HFFc6 (cell line): ENCODE results near the gene CNTN5. TPM values are rescaled to one million over a fixed set of nuclear protein-coding genes. Genes with fewer than 3 reads are reported as not detected.

Experiments used
- DNase-seq: peaks from one replicate; pipeline ENCODE4 v3.0.0-alpha.2; 2018
- H3K27ac Mint-ChIP-seq: 2 replicates; pipeline ENCODE4 v1.8.0; 2020; ENCODE audit warnings: mild to moderate bottlenecking, mixed read lengths
- H3K27me3 Mint-ChIP-seq: 2 replicates; pipeline ENCODE4 v1.8.0; 2021; ENCODE audit warnings: mild to moderate bottlenecking, moderate library complexity, mixed read lengths; ENCODE audit not compliant: insufficient read depth
- H3K36me3 Mint-ChIP-seq: 2 replicates; pipeline ENCODE4 v1.8.0; 2021; ENCODE audit warnings: low read depth, mixed read lengths
- H3K4me1 Mint-ChIP-seq: 2 replicates; pipeline ENCODE4 v1.8.0; 2020; ENCODE audit warnings: low read depth, mixed read lengths
- H3K4me3 Mint-ChIP-seq: 2 replicates; pipeline ENCODE4 v1.8.0; 2020; ENCODE audit warnings: mild to moderate bottlenecking, moderate library complexity, mixed read lengths
- H3K9me3 Mint-ChIP-seq: 2 replicates; pipeline ENCODE4 v1.8.0; 2020; ENCODE audit warnings: mild to moderate bottlenecking, mixed read lengths
- total RNA-seq, 6 experiments: library from RNA; stranded (reverse); fragmentation: NEBNext Ultra II Directional; extraction: Animal tissue kit (Norgen Biotek cat#: 25700); gene quantifications; 2 replicates in 1 of 6; 3 replicates in 5 of 6; pipeline ENCODE4 v1.2.3, GENCODE V29; 2021
- TF ChIP-seq, protein P1 (sequence below): fragments of 200-600 bp; sonication (generic); IDR thresholded peaks from 2 replicates; pipeline ENCODE4 v1.5.0; 2021; ENCODE audit warnings: antibody characterized with exemption, mild to moderate bottlenecking

Gene CNTN5
- total RNA-seq, 6 experiments from 2014 or later = not detected

DNA sequence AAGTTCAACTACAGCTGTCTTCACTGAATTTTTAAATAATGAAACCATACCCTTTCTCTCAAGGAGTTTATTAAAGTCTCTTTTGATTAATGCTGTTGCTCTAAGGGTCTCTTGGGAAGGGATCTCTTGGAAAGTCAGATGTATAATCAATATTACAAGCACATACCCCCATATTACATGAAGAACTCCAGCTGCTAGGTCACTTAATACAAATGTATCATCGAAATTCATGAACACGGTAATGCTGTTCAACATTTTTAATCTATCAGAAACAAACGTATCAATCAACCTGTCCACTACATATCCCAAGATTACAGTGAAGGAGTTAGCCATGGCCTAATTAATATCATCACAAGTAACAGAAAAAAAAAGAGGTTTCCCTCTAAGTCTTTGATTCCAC, 1283.1 kb downstream of the CNTN5 start:
- Mint-ChIP-seq H3K27ac (no peak overlapping the region), H3K4me3 (no peak overlapping the region), H3K4me1 (no peaks in the 10 kb centered on the region), H3K36me3 (no peaks in the 10 kb centered on the region), H3K9me3 (peaks cover 9% of the 10 kb centered on the region), H3K27me3 (no peaks in the 10 kb centered on the region)
- TF ChIP-seq, protein P1, sequence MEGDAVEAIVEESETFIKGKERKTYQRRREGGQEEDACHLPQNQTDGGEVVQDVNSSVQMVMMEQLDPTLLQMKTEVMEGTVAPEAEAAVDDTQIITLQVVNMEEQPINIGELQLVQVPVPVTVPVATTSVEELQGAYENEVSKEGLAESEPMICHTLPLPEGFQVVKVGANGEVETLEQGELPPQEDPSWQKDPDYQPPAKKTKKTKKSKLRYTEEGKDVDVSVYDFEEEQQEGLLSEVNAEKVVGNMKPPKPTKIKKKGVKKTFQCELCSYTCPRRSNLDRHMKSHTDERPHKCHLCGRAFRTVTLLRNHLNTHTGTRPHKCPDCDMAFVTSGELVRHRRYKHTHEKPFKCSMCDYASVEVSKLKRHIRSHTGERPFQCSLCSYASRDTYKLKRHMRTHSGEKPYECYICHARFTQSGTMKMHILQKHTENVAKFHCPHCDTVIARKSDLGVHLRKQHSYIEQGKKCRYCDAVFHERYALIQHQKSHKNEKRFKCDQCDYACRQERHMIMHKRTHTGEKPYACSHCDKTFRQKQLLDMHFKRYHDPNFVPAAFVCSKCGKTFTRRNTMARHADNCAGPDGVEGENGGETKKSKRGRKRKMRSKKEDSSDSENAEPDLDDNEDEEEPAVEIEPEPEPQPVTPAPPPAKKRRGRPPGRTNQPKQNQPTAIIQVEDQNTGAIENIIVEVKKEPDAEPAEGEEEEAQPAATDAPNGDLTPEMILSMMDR = no peak
- DNase-seq = no peak

DNA sequence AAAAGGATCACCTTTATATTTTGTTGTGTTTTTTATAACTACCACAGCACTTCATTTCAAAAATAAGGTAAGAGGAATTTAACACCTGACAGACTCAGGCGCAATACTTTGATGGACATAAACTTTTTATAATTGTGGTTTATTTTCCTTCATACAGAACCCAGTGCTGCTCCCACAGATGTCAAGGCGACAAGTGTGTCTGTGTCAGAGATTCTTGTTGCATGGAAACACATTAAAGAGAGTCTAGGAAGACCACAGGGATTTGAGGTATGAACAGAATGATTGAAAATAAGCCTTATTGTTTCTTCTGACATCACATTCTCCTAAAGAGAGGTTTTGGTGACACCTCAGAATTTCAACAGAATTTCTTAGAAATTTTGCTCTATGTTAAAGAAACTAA, 1287.5 kb downstream of the CNTN5 start:
- no peaks in the 10 kb centered on the region for H3K4me1 Mint-ChIP-seq
- TF ChIP-seq, protein P1 = no peak
- H3K36me3 Mint-ChIP-seq = no peaks in the 10 kb centered on the region
- no peak overlapping the region for H3K27ac Mint-ChIP-seq
- no peak for DNase-seq
- no peaks in the 10 kb centered on the region for H3K27me3 Mint-ChIP-seq
- peaks cover 32% of the 10 kb centered on the region for H3K9me3 Mint-ChIP-seq
- no peak overlapping the region for H3K4me3 Mint-ChIP-seq

DNA sequence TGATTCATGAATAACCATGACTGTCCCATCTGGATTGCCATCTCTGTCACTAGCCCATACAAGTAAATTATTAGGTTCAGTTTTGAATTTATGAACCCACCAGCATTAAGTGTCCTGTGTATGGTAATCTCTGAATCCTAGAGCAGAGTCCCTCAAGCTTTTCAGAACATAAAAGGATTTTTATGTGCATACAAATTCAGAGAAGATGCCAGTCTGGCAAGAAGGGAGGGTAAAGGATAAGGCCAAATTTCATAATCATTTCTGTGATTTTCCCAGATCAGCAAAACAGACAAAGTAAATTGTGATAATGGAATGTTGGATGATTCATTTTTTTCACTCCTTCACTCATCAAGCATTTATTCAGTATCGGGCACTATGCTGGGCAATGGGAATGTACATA, 1295.2 kb downstream of the CNTN5 start:
- H3K4me3 Mint-ChIP-seq = no peak overlapping the region
- H3K27ac Mint-ChIP-seq = no peak overlapping the region
- H3K27me3 Mint-ChIP-seq = peaks cover 1% of the 10 kb centered on the region; the same call in 1 of the 2 replicates
- TF ChIP-seq, protein P1 = no peak
- no peaks in the 10 kb centered on the region for H3K36me3 Mint-ChIP-seq
- peaks cover 30% of the 10 kb centered on the region for H3K9me3 Mint-ChIP-seq
- no peaks in the 10 kb centered on the region for H3K4me1 Mint-ChIP-seq
- DNase-seq = no peak

DNA sequence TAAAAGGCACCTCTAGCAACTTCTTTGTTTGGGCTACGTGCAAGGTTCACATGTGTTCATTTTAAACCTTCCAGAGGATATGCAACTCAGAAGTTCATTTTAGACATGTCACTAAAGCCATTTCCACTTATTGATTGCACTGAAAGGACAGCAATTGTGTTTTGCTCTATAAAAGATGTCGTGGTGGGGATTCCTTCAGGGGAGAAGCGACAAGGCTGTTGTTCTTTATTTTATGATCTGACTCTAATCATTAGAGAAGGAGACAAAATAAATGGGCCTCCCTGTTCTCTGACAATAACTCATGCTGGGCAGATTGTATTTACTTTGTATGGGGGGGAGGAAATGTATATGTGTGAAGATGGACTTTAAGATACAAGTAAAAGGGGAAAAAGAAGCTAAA, 1296.2 kb downstream of the CNTN5 start:
- Mint-ChIP-seq H3K4me1 (no peaks in the 10 kb centered on the region), H3K4me3 (no peak overlapping the region), H3K27me3 (peaks cover 1% of the 10 kb centered on the region; the same call in 1 of the 2 replicates), H3K9me3 (peaks cover 29% of the 10 kb centered on the region), H3K36me3 (no peaks in the 10 kb centered on the region), H3K27ac (no peak overlapping the region)
- no peak for DNase-seq
- TF ChIP-seq, protein P1 = no peak

DNA sequence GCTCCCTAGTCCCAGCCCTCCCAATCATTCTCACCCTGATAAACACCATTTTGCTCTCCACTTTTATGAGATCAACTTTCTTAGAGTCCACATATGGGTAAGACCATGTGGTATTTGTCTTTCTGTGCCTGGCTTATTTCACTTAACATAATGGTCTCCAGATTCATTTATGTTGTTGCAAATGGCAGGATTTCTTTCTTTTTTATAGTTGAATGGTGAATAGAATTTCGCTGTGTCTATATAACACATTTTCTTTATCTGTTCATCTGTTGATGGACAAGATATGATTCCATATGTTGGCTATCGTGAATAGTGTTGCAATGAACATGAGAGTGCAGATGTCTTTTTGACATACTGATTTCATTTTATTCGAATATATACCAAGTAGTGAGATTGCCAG, 1298.9 kb downstream of the CNTN5 start:
- Mint-ChIP-seq H3K4me1 (no peaks in the 10 kb centered on the region), H3K4me3 (no peak overlapping the region), H3K27ac (no peak overlapping the region), H3K9me3 (peaks cover 22% of the 10 kb centered on the region), H3K36me3 (no peaks in the 10 kb centered on the region), H3K27me3 (no peaks in the 10 kb centered on the region)
- no peak for DNase-seq
- TF ChIP-seq, protein P1 = no peak
